ENCODE results near the gene MRE11. TPM values are rescaled to one million over a fixed set of nuclear protein-coding genes. Genes with fewer than 3 reads are reported as not detected.
"Not testable (repeated sequence)": the region's sequence is repeated elsewhere in the genome, so short reads cannot be mapped to it uniquely, and the experiment has no call there.

Gene MRE11
- total RNA-seq, 1 donor from 2014 or later: 21.2 TPM

- Mint-ChIP-seq H3K27ac (ENCODE audit: unreplicated experiment) (no peak within 1 kb of the TSS), H3K4me3 (ENCODE audit: unreplicated experiment) (peak within 1 kb of the TSS; percentile 70), H3K4me1 (ENCODE audit: unreplicated experiment) (peaks cover 7% of the 10 kb centered on the region), H3K36me3 (ENCODE audit: unreplicated experiment) (no peaks in the 10 kb centered on the region), H3K27me3 (ENCODE audit: unreplicated experiment) (peaks cover 36% of the 10 kb centered on the region), H3K9me3 (ENCODE audit: unreplicated experiment) (no peaks in the 10 kb centered on the region)
- TF ChIP-seq CTCF (IDR thresholded peaks at IDR 0.05): peak; percentile 5
- DNase-seq (ENCODE audit: extremely low spot score, unreplicated experiment): no peak
Observed at GRCh38 chr11:94400839-94401772, 92.5 kb downstream of the MRE11 start, which contains the start of gene GPR83. Gene GPR83, minus strand, starts transcription at chr11:94401419. Its CDS starts 172 bp downstream, at chr11:94401247.

- Mint-ChIP-seq H3K36me3 (ENCODE audit: unreplicated experiment) (no peaks in the 10 kb centered on the region), H3K27ac (ENCODE audit: unreplicated experiment) (no peak overlapping the region), H3K4me3 (ENCODE audit: unreplicated experiment) (peak overlapping the region; percentile 70), H3K27me3 (ENCODE audit: unreplicated experiment) (peaks cover 41% of the 10 kb centered on the region), H3K4me1 (ENCODE audit: unreplicated experiment) (peaks cover 7% of the 10 kb centered on the region), H3K9me3 (ENCODE audit: unreplicated experiment) (no peaks in the 10 kb centered on the region)
- no peak for TF ChIP-seq CTCF (IDR thresholded peaks at IDR 0.05)
- no peak for DNase-seq (ENCODE audit: extremely low spot score, unreplicated experiment)
Observed at GRCh38 chr11:94400457-94400838, 93.2 kb downstream of the MRE11 start.

- no peak for DNase-seq (ENCODE audit: extremely low spot score, unreplicated experiment)
- no peak for TF ChIP-seq CTCF (IDR thresholded peaks at IDR 0.05)
- no peak overlapping the region for H3K27ac Mint-ChIP-seq (ENCODE audit: unreplicated experiment)
- H3K27me3 Mint-ChIP-seq (ENCODE audit: unreplicated experiment): peaks cover 45% of the 10 kb centered on the region
- H3K4me3 Mint-ChIP-seq (ENCODE audit: unreplicated experiment): no peak overlapping the region
- H3K4me1 Mint-ChIP-seq (ENCODE audit: unreplicated experiment): peaks cover 7% of the 10 kb centered on the region
- H3K9me3 Mint-ChIP-seq (ENCODE audit: unreplicated experiment): no peaks in the 10 kb centered on the region
- no peaks in the 10 kb centered on the region for H3K36me3 Mint-ChIP-seq (ENCODE audit: unreplicated experiment)
Observed at GRCh38 chr11:94400050-94400449, 93.6 kb downstream of the MRE11 start.

GRCh38 chr11:94398101-94398500, 95.5 kb downstream of the MRE11 start:
- DNase-seq (ENCODE audit: extremely low spot score, unreplicated experiment): no peak
- no peak for TF ChIP-seq CTCF (IDR thresholded peaks at IDR 0.05)
- H3K36me3 Mint-ChIP-seq (ENCODE audit: unreplicated experiment): no peaks in the 10 kb centered on the region
- H3K4me1 Mint-ChIP-seq (ENCODE audit: unreplicated experiment): peaks cover 7% of the 10 kb centered on the region
- no peak overlapping the region for H3K27ac Mint-ChIP-seq (ENCODE audit: unreplicated experiment)
- no peaks in the 10 kb centered on the region for H3K9me3 Mint-ChIP-seq (ENCODE audit: unreplicated experiment)
- H3K27me3 Mint-ChIP-seq (ENCODE audit: unreplicated experiment): peaks cover 51% of the 10 kb centered on the region
- H3K4me3 Mint-ChIP-seq (ENCODE audit: unreplicated experiment): no peak overlapping the region

- Mint-ChIP-seq H3K4me1 (ENCODE audit: unreplicated experiment) (peaks cover 7% of the 10 kb centered on the region), H3K36me3 (ENCODE audit: unreplicated experiment) (no peaks in the 10 kb centered on the region), H3K27ac (ENCODE audit: unreplicated experiment) (no peak overlapping the region), H3K4me3 (ENCODE audit: unreplicated experiment) (no peak overlapping the region), H3K9me3 (ENCODE audit: unreplicated experiment) (no peaks in the 10 kb centered on the region), H3K27me3 (ENCODE audit: unreplicated experiment) (peaks cover 57% of the 10 kb centered on the region)
- no peak for TF ChIP-seq CTCF (IDR thresholded peaks at IDR 0.05)
- DNase-seq (ENCODE audit: extremely low spot score, unreplicated experiment): no peak
Observed at GRCh38 chr11:94396282-94396681, 97.4 kb downstream of the MRE11 start.

GRCh38 chr11:94391937-94392336, 101.7 kb downstream of the MRE11 start:
- not testable (repeated sequence) for H3K9me3 Mint-ChIP-seq (ENCODE audit: unreplicated experiment); H3K27ac Mint-ChIP-seq (ENCODE audit: unreplicated experiment); H3K4me3 Mint-ChIP-seq (ENCODE audit: unreplicated experiment); DNase-seq (ENCODE audit: extremely low spot score, unreplicated experiment); H3K36me3 Mint-ChIP-seq (ENCODE audit: unreplicated experiment); H3K4me1 Mint-ChIP-seq (ENCODE audit: unreplicated experiment)
- peaks cover 38% of the 10 kb centered on the region for H3K27me3 Mint-ChIP-seq (ENCODE audit: unreplicated experiment)
